WTC11 (cell line): Measurements from ENCODE around the gene RBPJ. TPM values are rescaled to one million over a fixed set of nuclear protein-coding genes. Genes with fewer than 3 reads are reported as not detected.

Experiments
- ATAC-seq: fragments of 200-7000 bp; cut with Tn5 transposase; 2 replicates; pipeline ENCODE4 v1.10.0; 2021; ENCODE audit warnings: mild to moderate bottlenecking, moderate library complexity
- CTCF ChIA-PET: fragments of 300-600 bp; sonication (Branson Sonifier 250); formaldehyde crosslinking; loops from one replicate; lab custom pipeline; 2021; ENCODE audit warnings: antibody characterized with exemption; lab: Charles Lee
- POLR2A ChIA-PET: fragments of 350-600 bp; sonication (Branson Sonifier 250); formaldehyde crosslinking; loops from one replicate; lab custom pipeline; 2021; ENCODE audit warnings: antibody characterized with exemption; lab: Charles Lee
- DNase-seq: peaks from one replicate; pipeline ENCODE4 v3.0.0; 2021; ENCODE audit warnings: low spot score
- H3K27ac Mint-ChIP-seq: 2 replicates; pipeline ENCODE4 v1.8.0; 2021; ENCODE audit warnings: mixed read lengths
- H3K27me3 Mint-ChIP-seq: 2 replicates; pipeline ENCODE4 v1.8.0; 2021; ENCODE audit warnings: low read depth, mild to moderate bottlenecking, moderate library complexity, mixed read lengths
- H3K36me3 Mint-ChIP-seq: 2 replicates; pipeline ENCODE4 v1.8.0; 2021; ENCODE audit warnings: mixed read lengths
- H3K4me1 Mint-ChIP-seq: 2 replicates; pipeline ENCODE4 v1.8.0; 2022; ENCODE audit warnings: mixed read lengths
- H3K4me3 Mint-ChIP-seq: 2 replicates; pipeline ENCODE4 v1.8.0; 2021; ENCODE audit warnings: mild to moderate bottlenecking, moderate library complexity, mixed read lengths
- H3K9me3 Mint-ChIP-seq: 2 replicates; pipeline ENCODE4 v1.8.0; 2021; ENCODE audit warnings: mixed read lengths
- AR ChIP-seq: fragments of 250-450 bp; sonication (Bioruptor Pico); IDR thresholded peaks from 2 replicates; pipeline ENCODE4 v1.9.0; 2021; ENCODE audit warnings: mild to moderate bottlenecking
- E2F1 ChIP-seq: sonication (generic); formaldehyde crosslinking; IDR thresholded peaks from 2 replicates; pipeline ENCODE4 v1.8.0; 2022; ENCODE audit warnings: mild to moderate bottlenecking, missing genetic modification reagents
- ESRRA ChIP-seq: sonication (generic); formaldehyde crosslinking; IDR thresholded peaks from 2 replicates; pipeline ENCODE4 v1.8.1; 2022; ENCODE audit warnings: mild to moderate bottlenecking, missing genetic modification reagents, borderline replicate concordance
- FOXP1 ChIP-seq: sonication (generic); formaldehyde crosslinking; IDR thresholded peaks from 2 replicates; pipeline ENCODE4 v1.8.0; 2022; ENCODE audit warnings: missing genetic modification reagents, mild to moderate bottlenecking, moderate library complexity, borderline replicate concordance
- JAZF1 ChIP-seq: fragments of 250-450 bp; sonication (Bioruptor Pico); IDR thresholded peaks from 2 replicates; pipeline ENCODE4 v1.9.0; 2021; ENCODE audit warnings: moderate library complexity, mild to moderate bottlenecking, inconsistent platforms
- KAT7 ChIP-seq: sonication (generic); formaldehyde crosslinking; IDR thresholded peaks from 2 replicates; pipeline ENCODE4 v1.8.1; 2023; ENCODE audit warnings: missing genetic modification reagents, mild to moderate bottlenecking, borderline replicate concordance
- MLX ChIP-seq: sonication (generic); formaldehyde crosslinking; IDR thresholded peaks from 2 replicates; pipeline ENCODE4 v1.8.1; 2023; ENCODE audit warnings: mild to moderate bottlenecking, missing genetic modification reagents, moderate library complexity
- PRRX2 ChIP-seq: fragments of 250-450 bp; sonication (Bioruptor Pico); IDR thresholded peaks from 2 replicates; pipeline ENCODE4 v1.8.0; 2021; ENCODE audit warnings: mild to moderate bottlenecking
- SMAD3 ChIP-seq: sonication (generic); formaldehyde crosslinking; IDR thresholded peaks from 2 replicates; pipeline ENCODE4 v1.8.0; 2022; ENCODE audit warnings: missing genetic modification reagents, mild to moderate bottlenecking, borderline replicate concordance
- TP53 ChIP-seq: sonication (generic); formaldehyde crosslinking; IDR thresholded peaks from 2 replicates; pipeline ENCODE4 v1.8.1; 2023; ENCODE audit warnings: mild to moderate bottlenecking, missing genetic modification reagents
- ZNF281 ChIP-seq: sonication (generic); formaldehyde crosslinking; IDR thresholded peaks from 2 replicates; pipeline ENCODE4 v1.8.0; 2023; ENCODE audit warnings: mild to moderate bottlenecking, missing genetic modification reagents
- total RNA-seq: library from RNA; stranded (reverse); gene quantifications from 3 replicates; pipeline ENCODE4 v1.2.3, GENCODE V29; 2021
- TF ChIP-seq, protein P1 (sequence below): fragments of 200-600 bp; IDR thresholded peaks from 2 replicates; pipeline ENCODE4 v1.8.0; 2022; ENCODE audit warnings: antibody characterized with exemption
- TF ChIP-seq, protein P2 (sequence below): sonication (generic); formaldehyde crosslinking; IDR thresholded peaks from 2 replicates; pipeline ENCODE4 v1.8.1; 2023; ENCODE audit warnings: mild to moderate bottlenecking, missing genetic modification reagents
- TF ChIP-seq, protein P3 (sequence below): sonication (generic); formaldehyde crosslinking; IDR thresholded peaks from 2 replicates; pipeline ENCODE4 v1.8.0; 2022; ENCODE audit warnings: mild to moderate bottlenecking, missing genetic modification reagents
- TF ChIP-seq, protein P4 (sequence below): fragments of 250-450 bp; sonication (Bioruptor Pico); conservative IDR thresholded peaks from 2 replicates; pipeline ENCODE4 v1.9.0; 2021; ENCODE audit warnings: mild to moderate bottlenecking

RBPJ gene
- total RNA-seq, 1 experiment from 2014 or later, result 163 TPM

DNA sequence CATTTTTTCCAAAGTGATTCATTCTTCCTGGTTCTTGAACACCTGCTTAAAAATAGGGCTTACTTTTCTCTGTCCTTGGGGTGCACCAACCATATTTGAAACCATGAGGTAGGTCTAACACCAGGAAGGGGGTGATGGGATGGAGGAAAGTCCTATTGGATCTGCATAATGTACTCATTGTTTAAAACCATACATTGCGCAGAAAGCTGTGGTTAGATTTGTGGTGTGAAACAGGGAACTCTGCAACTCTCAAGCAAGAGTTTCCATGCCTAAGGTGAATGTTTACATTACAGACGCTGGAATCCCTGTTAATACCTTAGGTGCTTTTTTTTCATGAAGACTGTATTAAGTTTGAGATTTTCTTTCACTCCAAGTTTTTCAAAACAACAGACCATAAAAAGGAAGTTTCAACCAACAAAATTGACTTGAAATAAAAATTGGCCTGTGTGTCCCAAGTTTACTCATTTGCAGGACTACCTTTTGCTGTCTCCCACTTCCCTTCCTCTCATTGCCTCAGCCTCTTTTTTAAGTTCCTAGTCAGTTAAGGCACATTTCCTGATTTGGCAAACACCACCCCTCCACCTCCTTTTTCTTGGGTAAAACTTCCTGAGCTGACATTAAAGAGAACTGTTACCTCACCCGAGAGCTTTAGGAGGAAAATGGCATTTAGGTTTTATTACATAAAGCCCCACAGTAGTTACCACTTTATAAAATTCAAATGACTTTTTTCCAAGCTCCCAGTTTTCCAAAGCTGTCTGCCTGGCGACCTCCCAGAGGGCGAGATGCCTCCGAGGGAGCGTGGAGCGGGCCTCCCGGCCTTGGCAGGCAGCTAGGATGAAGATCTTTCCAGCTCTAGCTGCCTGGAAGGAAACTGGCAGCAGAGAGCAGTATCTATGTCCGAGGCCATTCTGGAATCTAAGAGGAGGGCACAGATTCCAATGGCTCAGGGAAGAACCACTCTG, 47.9 kb upstream of the RBPJ start:
- ATAC-seq, result peak; percentile 48
- H3K27me3 Mint-ChIP-seq, result no peaks in the 10 kb centered on the region
- TF ChIP-seq, protein P1, sequence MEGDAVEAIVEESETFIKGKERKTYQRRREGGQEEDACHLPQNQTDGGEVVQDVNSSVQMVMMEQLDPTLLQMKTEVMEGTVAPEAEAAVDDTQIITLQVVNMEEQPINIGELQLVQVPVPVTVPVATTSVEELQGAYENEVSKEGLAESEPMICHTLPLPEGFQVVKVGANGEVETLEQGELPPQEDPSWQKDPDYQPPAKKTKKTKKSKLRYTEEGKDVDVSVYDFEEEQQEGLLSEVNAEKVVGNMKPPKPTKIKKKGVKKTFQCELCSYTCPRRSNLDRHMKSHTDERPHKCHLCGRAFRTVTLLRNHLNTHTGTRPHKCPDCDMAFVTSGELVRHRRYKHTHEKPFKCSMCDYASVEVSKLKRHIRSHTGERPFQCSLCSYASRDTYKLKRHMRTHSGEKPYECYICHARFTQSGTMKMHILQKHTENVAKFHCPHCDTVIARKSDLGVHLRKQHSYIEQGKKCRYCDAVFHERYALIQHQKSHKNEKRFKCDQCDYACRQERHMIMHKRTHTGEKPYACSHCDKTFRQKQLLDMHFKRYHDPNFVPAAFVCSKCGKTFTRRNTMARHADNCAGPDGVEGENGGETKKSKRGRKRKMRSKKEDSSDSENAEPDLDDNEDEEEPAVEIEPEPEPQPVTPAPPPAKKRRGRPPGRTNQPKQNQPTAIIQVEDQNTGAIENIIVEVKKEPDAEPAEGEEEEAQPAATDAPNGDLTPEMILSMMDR, result no peak
- no peak for TF ChIP-seq TP53 (CRISPR knock-in tag)
- no peak for TF ChIP-seq ZNF281
- TF ChIP-seq ESRRA (CRISPR knock-in tag), result no peak
- TF ChIP-seq SMAD3 (CRISPR knock-in tag), result no peak
- TF ChIP-seq, protein P2, sequence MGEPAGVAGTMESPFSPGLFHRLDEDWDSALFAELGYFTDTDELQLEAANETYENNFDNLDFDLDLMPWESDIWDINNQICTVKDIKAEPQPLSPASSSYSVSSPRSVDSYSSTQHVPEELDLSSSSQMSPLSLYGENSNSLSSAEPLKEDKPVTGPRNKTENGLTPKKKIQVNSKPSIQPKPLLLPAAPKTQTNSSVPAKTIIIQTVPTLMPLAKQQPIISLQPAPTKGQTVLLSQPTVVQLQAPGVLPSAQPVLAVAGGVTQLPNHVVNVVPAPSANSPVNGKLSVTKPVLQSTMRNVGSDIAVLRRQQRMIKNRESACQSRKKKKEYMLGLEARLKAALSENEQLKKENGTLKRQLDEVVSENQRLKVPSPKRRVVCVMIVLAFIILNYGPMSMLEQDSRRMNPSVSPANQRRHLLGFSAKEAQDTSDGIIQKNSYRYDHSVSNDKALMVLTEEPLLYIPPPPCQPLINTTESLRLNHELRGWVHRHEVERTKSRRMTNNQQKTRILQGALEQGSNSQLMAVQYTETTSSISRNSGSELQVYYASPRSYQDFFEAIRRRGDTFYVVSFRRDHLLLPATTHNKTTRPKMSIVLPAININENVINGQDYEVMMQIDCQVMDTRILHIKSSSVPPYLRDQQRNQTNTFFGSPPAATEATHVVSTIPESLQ (CRISPR knock-in tag), result no peak
- no peak for TF ChIP-seq JAZF1 (CRISPR knock-in tag)
- no peak for TF ChIP-seq MLX
- no peak for TF ChIP-seq AR (CRISPR knock-in tag)
- TF ChIP-seq FOXP1 (CRISPR knock-in tag), result no peak
- no peak for TF ChIP-seq E2F1 (CRISPR knock-in tag)
- TF ChIP-seq KAT7 (CRISPR knock-in tag), result no peak
- TF ChIP-seq PRRX2 (CRISPR knock-in tag), result no peak
- TF ChIP-seq, protein P3, sequence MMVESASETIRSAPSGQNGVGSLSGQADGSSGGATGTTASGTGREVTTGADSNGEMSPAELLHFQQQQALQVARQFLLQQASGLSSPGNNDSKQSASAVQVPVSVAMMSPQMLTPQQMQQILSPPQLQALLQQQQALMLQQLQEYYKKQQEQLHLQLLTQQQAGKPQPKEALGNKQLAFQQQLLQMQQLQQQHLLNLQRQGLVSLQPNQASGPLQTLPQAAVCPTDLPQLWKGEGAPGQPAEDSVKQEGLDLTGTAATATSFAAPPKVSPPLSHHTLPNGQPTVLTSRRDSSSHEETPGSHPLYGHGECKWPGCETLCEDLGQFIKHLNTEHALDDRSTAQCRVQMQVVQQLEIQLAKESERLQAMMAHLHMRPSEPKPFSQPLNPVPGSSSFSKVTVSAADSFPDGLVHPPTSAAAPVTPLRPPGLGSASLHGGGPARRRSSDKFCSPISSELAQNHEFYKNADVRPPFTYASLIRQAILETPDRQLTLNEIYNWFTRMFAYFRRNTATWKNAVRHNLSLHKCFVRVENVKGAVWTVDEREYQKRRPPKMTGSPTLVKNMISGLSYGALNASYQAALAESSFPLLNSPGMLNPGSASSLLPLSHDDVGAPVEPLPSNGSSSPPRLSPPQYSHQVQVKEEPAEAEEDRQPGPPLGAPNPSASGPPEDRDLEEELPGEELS (CRISPR knock-in tag), result no peak
- TF ChIP-seq, protein P4, sequence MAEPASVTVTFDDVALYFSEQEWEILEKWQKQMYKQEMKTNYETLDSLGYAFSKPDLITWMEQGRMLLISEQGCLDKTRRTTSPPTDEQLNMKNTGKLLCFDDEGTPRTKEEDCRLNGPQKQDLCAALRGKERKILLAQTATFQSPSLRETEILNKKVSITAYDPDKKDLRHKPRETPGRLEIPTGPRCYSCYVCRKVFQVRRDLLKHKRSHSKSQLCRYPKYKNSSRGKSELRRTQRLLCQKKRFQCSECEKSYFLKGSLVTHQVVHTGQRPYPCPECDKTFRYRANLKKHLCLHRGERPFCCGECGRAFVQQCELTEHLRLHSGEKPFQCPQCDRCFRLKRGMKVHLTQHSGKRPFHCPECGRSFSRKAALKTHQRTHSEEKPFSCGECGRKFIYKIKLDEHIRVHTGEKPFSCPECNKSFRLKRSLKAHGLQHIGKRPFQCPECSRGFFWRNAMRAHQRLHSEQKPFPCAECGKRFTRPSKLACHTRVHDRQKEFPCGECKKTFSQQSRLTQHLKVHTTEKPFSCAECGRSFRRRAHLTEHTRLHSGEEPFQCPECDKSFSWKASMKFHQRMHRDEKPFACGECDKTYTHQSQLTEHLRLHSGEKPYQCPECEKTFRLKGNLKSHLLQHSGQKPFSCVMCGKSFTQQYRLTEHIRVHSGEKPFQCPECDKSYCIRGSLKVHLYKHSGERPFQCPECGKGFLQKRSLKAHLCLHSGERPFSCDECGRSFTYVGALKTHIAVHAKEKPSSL (CRISPR knock-in tag), result no peak

More for the DNA sequence above, 47.9 kb upstream of the RBPJ start:
- ChIA-PET CTCF (interaction anchor here (1.4 kb wide), 1 partner anchor 204 kb away, joined by 3 read pairs; no protein-coding TSS in a partner anchor), POLR2A (no interaction called here)
- Mint-ChIP-seq H3K4me1 (peaks cover 44% of the 10 kb centered on the region), H3K4me3 (no peak overlapping the region), H3K27ac (no peak overlapping the region), H3K36me3 (no peaks in the 10 kb centered on the region), H3K9me3 (no peaks in the 10 kb centered on the region)
- DNase-seq, result no peak
